ENCODE measurements around the gene PRMT1. TPM values are rescaled to one million over a fixed set of nuclear protein-coding genes. Genes with fewer than 3 reads are reported as not detected.
A peak's percentile ranks its signal among the peaks of the same experiment; 100 is the strongest.

Gene PRMT1
- total and polyA plus RNA-seq, 9 of the 15 experiments (the other 6 are each of a cell fraction or from before 2014, with no cell fraction given): 13.3 to 464 (median 326) TPM

GRCh38 chr19:49676784-49677230, 264 bp upstream of the PRMT1 start (continued):
- 0 out of 2 replicates have a peak, but pooled peaks have one; percentile 1 for TF ChIP-seq ZNF316 (IDR thresholded peaks at IDR 0.05)
- peak; percentile 98; the same call in 1 of the 2 replicates for TF ChIP-seq VEZF1 (CRISPR knock-in tag; IDR thresholded peaks at IDR 0.05)
- peak; percentile 37 for TF ChIP-seq HNRNPLL (IDR thresholded peaks at IDR 0.05; ENCODE audit: low read depth, low read length, poor library complexity, severe bottlenecking)
- TF ChIP-seq RFX5 (IDR thresholded peaks at IDR 0.05; ENCODE audit: low read depth, low read length): peak; percentile 36; the same call in 1 of the 2 replicates
- peak; percentile 96 for TF ChIP-seq MBD2 (IDR thresholded peaks at IDR 0.05; ENCODE audit: borderline replicate concordance, low read depth)
- no peak for TF ChIP-seq CHD4 (IDR thresholded peaks at IDR 0.05; ENCODE audit: insufficient read depth, insufficient replicate concordance, low read depth, low read length, poor library complexity, severe bottlenecking)
- peak; percentile 93 for TF ChIP-seq SP1 (CRISPR knock-in tag; IDR thresholded peaks at IDR 0.05)
- TF ChIP-seq ZBTB7A (IDR thresholded peaks at IDR 0.05; ENCODE audit: borderline replicate concordance, control insufficient read depth, low read depth, low read length): peak; percentile 91; the same call in 1 of the 2 replicates
- TF ChIP-seq MLLT1 (IDR thresholded peaks at IDR 0.05): peak in 1 of 2 experiments; percentile 86; a peak in 2 of 4 replicates
- peak; percentile 75; the same call in 1 of the 2 replicates for TF ChIP-seq C11orf30 (IDR thresholded peaks at IDR 0.05; ENCODE audit: low read depth)
- peak; percentile 79 for TF ChIP-seq NFYB (IDR thresholded peaks at IDR 0.05; ENCODE audit: extremely low read depth, insufficient read length)
- peak; percentile 92 for TF ChIP-seq CREM (IDR thresholded peaks at IDR 0.05; ENCODE audit: low read depth)
- peak; percentile 34 for TF ChIP-seq CEBPG (CRISPR knock-in tag; IDR thresholded peaks at IDR 0.05)
- TF ChIP-seq CEBPG (tag; conservative IDR thresholded peaks at IDR 0.05 in 1 of 2, IDR thresholded peaks at IDR 0.05 in 1 of 2): peak; percentile 62 to 81; a peak in 2 of 4 replicates
- no peak for TF ChIP-seq TBL1XR1 (IDR thresholded peaks at IDR 0.05; ENCODE audit: low read length in 2 of 2)
- TF ChIP-seq ZBTB12 (CRISPR knock-in tag; IDR thresholded peaks at IDR 0.05): peak; percentile 86
- peak; percentile 32; the same call in 1 of the 2 replicates for TF ChIP-seq FOXM1 (IDR thresholded peaks at IDR 0.05; ENCODE audit: low read depth)
- no peak for TF ChIP-seq FOXM1 (CRISPR knock-in tag; IDR thresholded peaks at IDR 0.05; ENCODE audit: low read depth)
- TF ChIP-seq RNF2 (IDR thresholded peaks at IDR 0.05): 0 out of 2 replicates have a peak, but pooled peaks have one; percentile 54
- TF ChIP-seq ZNF143 (CRISPR knock-in tag; IDR thresholded peaks at IDR 0.05): 0 out of 2 replicates have a peak, but pooled peaks have one; percentile 1
- TF ChIP-seq CEBPB (tag; IDR thresholded peaks at IDR 0.05): peak; percentile 82
- TF ChIP-seq TBP (optimal IDR thresholded peaks at IDR 0.05; ENCODE audit: low read depth, low read length): peak; percentile 94
- no peak for TF ChIP-seq TAF9B (IDR thresholded peaks at IDR 0.05; ENCODE audit: partially characterized antibody)
- peak; percentile 77 for TF ChIP-seq MEIS2 (IDR thresholded peaks at IDR 0.05; ENCODE audit: partially characterized antibody)
- peak; percentile 83 for TF ChIP-seq CHD2 (IDR thresholded peaks at IDR 0.05; ENCODE audit: low read depth, low read length)
- TF ChIP-seq CXXC5 (CRISPR knock-in tag; IDR thresholded peaks at IDR 0.05): peak; percentile 91
- TF ChIP-seq ZNF217 (CRISPR knock-in tag; IDR thresholded peaks at IDR 0.05): no peak
